HPDE6-E6E7 (cell line): ENCODE measurements around the gene OSGIN1.
"Not testable (repeated sequence)": the region's sequence is repeated elsewhere in the genome, so short reads cannot be mapped to it uniquely, and the experiment has no call there.

Experiments used
- DNase-seq: peaks from one replicate; pipeline ENCODE4 v3.0.0; 2011; ENCODE audit warnings: missing footprints; ENCODE audit errors: extremely low spot score

The OSGIN1 gene

DNA sequence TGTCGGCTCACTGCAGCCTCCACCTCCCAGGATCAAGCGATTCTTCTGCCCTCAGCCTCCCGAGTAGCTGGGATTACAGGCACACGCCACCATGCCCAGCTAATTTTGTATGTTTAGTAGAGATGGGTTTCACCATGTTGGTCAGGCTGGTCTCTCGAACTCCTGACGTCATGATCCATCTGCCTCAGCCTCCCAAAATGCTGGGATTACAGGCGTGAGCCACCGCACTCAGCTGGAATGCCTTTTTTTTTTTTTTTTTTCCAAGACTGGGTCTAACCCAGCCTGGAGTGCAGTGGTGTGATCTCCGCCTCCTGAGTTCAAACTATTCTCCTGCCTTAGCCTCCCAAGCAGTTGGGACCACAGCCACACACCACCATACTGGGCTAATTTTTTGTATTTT is 11.5 kb upstream of the OSGIN1 start:
- DNase-seq = not testable (repeated sequence)

DNA sequence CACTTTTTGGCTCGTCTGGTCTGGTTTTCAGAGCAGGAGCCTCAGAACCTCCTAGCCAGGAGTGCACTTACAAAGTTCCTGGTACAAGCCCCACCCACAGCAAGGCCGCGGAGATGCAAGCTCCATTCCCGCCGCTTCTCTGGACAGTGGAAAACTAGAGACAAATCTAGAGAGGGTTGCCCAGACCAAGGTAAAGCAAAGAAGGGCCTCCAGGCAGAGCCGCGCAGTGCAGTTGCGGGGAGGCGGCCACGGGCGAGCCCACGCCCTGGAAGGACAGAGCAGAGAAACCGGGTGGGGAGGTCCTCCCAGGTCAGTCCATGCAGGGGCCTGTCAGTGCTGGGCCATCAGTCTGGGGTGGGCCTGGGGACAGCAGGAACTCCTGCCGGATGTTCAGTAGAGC is 11.0 kb upstream of the OSGIN1 start:
- DNase-seq = no peak

DNA sequence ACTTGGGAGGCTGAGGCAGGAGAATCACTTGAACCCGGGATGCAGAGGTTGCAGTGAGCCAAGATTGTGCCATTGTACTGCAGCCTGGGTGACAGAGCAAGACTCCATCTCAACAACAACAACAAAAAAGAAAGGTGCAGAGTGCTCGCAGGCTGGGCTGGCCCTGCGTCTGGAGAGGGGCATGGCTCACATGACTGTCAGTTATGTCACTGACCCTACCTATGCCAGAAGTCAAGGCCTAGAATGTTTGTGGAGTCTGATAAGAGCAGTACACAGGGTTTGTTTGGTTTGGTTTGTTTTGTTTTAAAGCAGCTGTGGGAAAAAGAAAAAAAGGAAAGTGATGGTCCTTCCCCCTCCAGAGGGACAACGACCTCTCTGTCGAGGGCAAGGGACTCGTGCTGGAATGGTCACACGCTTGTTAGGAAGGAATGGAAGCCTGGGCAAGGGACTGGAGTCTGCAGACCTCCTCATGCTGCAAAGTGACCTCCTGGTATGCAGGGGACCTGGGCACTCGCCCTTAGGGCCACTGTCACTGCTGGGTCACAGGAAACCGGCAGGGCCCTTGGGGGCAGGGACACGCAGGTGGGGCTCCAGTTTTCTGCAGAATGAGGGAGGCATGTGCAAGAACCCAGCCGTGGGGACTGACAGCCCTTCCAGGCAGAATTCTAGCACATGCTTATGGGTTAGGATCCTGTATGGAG is 10.1 kb upstream of the OSGIN1 start:
- no peak for DNase-seq

DNA sequence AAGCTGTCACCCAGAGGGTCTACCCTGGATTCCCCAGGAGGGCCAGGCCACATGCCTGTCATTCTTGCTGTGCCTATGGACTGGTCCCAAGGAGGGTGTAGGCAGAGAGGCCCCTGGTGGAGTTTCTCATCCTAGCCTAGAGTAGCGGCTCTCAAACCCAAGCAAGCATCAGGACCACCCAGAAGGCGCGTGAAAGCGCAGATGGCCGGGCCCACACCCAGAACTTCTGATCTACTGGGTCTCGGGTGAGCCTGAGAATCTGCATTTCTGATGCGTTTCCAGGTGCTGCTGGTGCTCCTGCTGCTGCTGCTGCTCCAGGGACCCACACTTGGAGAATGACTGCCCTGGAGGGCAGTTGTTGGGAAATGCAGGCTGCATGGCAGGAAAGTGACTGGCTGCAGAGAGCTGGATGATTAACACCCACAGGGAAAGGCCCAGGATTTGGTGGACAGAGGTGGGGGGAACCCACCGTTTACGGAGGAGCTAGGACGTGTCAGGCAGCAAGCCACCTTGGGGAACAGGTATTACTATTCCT is 9.5 kb upstream of the OSGIN1 start:
- no peak for DNase-seq

DNA sequence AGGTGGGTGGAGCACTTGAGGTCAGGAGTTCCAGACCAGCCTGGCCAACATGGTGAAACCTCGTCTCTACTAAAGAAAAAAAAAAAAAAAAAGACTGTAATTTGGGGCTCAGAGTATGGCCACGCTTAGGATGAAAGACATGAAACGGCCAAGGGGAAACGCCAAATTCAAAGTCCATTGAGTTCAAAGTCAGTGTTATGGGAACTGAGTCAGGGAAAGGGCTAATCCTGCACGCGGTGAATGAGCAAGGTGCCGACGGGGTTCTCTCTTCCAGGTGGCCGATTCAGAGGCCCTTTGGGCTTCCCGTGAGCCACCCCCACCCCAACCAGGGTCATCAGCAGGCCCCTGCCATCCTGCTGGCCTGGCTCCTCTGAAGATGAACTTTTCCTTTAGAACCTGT is 7.5 kb upstream of the OSGIN1 start:
- DNase-seq = no peak

DNA sequence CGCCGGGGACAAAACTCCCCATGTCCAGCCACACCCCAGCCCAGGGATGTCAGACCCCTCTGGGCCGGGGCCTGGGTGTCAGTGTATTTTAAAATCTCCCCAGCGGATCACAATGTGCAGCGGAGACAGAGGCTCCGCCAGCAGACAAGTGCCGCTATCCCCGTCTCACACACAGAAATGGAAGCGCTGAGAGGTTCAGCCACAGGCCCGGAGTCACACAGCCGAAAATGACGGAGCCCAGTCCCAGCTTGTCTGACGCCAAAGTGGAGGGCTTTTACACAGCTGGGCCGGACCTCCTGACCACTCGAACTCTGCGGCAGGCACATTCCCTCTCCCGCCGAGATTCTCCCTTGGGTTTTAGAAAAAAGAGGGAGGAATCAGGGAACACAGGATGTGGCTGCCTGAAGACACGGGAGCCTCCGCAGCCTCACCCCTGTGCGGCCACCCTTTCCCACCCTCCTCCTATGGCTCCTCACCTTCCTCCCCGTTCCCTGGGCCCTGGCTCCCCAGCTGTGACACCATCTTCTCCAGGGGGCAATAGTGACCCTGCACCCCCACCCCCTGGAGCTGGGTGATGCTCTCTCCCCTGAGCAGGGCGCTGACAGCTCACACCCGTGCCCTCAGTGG is 6.8 kb upstream of the OSGIN1 start:
- DNase-seq = no peak

DNA sequence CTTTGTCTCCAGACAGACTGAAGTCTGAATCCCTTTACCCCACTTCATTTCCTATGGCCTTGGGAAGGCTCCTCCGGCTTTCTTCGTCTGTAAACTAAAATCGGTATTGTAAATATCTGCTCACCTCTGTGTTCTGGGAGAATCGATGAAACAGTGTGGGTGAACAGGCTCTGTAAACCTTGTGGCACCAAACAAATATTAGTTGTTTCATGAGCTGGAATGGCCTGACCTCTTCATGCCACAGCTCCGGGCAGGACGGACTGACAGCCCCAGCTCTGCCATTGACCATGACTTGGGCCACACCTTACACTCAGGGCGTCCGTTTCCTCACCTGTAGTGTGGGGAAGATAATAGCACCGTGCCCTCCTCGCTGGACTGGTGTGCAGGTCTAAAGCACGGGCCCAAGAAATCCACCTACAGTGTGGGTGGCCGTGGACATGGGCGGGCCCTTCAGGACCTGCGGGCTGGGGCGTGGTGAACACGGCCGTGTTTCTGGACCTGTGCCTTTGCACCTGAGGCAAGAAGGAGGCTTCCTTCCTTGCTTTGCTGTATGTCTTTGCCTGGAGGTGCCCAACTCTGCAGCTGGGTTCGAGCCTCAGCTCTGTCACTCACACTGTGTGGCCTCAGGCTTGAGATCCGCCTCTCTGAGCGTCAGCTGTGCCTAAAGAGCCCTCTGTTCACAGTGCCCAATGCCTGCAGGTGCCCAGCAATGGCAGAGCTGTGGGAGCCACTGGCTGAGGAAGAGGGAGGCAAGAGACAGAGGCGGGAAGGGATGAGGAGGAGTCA is 6.1 kb upstream of the OSGIN1 start:
- no peak for DNase-seq

DNA sequence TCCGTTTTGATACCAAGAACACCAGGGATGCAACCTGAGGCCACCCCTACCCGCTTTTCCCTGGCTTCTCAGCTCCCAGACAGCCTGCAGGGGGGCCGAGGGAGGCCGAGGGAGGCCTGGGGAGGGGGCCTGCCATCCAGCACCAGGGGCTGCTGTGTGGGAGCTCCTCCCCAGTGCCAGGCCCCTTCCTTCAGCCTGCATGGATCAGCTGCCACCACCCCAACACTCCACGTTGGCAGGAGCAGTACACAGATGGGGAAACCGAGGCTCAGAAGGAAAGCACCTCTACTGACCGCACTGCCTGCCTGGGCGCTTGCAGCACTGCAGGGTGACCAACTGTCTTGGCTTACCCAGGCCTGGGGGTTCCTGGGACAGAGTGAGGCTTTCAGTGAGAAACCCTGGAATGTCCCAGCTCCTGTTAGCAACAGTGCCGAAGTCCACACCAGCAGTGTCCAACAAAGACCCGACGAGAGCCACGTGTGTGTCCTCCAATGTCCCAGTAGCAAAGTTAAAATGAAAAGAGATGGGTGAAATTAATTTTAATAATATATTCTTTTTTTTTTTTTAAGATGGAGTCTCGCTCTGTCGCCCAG is 5.3 kb upstream of the OSGIN1 start:
- no peak for DNase-seq

DNA sequence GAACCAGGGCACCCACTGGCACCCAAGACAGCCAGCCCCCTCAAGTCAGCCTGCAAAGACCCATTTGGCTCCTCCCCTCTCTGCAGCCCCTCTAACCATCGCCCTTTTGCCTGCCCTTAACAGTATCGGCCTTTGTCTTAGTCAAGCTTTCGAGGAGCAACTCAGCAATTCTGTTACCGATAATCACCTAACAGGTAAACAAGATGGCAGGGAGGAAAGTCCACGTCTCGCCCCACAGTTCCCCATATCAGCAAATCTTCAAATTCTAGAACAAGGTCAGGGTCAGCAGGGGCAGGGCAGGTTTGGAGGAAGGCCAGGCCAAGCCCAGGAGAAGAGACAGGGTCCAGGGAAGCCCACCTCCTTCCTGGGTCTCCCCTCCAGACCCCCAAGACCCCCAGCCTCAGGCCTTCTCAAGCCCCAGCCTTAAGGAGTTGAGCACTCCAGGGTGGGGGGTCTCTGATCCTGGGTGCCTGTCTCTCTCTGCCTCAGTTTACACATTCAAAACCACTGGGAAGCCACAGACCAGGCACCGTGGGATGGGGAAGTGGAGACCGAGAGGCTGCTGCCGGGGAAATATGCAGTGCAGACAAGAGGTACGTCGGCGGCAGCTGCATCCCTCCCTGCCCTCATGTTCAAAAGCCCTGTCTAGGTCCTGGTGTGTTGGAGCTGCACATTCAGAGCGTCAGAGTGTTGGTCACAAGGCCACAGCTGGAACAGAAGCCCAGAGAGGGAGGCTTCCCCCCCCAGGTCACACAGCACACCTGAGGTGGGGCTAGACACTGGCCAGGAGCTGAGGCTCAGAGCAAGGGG is 3.9 kb upstream of the OSGIN1 start:
- no peak for DNase-seq

DNA sequence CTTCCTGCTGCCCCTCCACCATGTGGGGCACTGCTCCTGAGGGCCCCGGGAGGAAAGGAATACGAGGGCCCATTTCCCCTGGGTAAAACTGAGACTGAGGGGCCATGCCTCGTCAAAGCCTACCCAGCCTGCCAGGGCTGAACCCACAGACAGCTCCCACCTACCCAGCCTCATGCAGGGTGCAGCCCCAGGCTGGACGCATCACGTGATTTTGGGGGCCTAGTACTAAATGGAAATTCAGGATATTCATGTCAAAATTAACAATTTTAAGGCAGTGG is 3.4 kb upstream of the OSGIN1 start:
- DNase-seq = no peak

DNA sequence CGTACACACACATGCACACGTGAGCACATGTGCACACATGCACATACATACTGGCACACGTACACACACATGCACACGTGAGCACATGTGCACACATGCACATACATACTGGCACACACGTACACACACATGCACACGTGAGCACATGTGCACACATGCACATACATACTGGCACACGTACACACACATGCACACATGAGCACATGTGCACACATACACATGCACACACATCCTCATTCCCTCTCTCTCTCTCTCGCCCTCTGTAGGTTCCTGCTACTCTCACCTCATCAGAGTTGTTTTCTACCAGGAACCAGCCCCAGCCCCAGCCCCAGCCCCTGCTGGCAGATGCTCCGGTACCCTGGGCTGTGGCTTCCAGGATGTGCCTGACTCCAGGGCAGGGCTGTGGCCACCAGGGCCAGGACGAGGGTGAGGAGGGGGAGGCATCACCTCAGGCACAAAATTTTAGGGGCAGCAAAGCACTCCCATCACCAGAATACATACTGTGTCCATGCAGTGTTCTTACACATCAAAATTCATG is 2.1 kb upstream of the OSGIN1 start:
- DNase-seq = not testable (repeated sequence)

DNA sequence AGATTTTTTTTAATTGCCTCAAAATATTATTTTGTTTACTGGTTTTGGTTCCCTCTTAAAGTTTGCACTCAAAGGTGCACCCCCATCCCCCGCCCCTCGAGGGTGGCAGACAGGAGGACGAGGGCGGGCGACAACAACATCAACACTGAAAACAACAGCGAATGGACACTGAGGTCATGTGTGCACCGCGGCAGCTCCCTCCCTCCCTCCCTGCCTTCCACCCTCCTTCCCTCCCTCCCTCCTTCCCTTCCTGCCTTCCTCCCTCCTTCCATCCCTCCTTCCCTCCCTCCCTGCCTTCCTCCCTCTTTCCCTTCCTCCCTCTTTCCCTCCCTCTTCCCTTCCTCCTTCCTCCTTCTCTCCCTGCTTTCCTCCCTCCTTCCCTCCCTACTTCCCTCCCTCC is 1.5 kb upstream of the OSGIN1 start:
- DNase-seq = no peak

DNA sequence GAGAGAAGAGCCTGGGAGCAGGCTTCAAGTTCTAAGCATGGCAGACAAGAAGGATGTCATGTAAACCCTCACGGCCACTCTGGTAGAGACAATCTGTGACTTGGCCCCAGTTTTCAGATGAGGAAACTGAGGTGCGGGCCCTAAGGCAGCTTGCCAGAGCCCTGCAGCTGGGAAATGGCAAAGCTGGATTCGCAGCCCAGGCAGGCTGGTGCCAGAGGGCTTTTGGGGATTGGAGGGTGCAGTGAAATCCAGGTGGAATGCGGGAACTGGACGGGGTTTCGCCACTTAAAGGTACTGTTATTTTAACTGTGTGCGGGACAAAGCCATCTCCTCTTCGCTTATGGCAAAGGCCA is 477 bp upstream of the OSGIN1 start:
- no peak for DNase-seq

DNA sequence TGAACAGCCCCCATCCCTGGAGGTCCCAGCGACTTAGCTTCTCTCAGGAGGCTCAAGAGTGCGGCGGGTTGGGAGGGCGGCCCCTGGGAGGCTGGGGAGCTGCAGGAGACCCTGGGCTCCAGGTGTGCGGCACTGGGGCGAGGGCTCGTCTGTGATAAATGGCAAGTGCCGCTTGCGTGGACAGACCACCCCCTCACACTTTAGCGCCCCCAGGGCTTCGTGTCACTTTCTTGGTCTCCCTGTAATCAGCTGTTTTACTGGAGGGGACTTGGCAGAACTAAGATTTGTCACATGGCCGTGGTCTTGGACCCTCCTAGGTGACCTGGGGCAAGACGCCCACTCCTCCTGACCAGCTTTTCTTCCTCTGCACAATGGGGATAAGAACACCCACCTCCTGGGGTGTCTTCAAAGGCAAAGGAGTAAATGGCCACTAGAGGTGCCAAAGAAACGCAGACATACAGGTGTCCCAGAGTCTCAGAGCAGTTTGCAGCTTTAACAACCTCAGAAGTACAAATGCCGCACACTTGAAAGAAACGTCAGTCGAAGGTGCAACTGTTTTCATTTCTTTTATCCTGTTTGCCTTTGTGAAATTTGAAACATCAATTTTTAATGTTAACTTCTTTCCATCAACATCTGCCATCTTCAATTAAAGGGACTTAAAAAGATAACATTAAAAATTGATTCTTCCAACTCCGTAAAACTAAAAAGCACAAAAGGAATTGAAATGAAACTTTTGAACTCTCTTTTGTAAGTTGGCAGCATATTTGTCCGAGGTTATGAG is 946 bp downstream of the OSGIN1 start:
- DNase-seq = peak; percentile 76

DNA sequence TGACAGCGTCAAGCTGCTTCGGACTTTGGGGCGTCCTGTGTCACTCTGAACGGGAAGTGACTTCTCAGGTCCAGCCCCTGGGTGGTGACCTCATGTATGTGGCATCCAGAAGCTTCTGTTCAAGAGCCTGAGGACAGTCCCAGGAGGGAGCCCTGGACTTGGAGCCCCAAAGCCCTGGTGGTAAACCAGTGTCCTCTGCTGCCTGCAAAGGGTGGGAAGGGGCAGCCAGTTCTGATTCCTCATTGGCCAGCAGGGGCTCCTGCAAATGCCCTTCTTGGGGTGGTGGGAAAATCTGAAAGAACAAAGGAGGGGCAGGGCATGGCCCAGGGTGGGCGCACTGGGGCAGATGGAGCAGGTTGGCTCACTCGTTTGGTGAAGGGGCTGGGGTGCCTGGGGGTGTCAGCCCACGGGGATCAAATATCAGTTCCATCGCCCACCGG is 1.6 kb downstream of the OSGIN1 start:
- peak; percentile 47 for DNase-seq

DNA sequence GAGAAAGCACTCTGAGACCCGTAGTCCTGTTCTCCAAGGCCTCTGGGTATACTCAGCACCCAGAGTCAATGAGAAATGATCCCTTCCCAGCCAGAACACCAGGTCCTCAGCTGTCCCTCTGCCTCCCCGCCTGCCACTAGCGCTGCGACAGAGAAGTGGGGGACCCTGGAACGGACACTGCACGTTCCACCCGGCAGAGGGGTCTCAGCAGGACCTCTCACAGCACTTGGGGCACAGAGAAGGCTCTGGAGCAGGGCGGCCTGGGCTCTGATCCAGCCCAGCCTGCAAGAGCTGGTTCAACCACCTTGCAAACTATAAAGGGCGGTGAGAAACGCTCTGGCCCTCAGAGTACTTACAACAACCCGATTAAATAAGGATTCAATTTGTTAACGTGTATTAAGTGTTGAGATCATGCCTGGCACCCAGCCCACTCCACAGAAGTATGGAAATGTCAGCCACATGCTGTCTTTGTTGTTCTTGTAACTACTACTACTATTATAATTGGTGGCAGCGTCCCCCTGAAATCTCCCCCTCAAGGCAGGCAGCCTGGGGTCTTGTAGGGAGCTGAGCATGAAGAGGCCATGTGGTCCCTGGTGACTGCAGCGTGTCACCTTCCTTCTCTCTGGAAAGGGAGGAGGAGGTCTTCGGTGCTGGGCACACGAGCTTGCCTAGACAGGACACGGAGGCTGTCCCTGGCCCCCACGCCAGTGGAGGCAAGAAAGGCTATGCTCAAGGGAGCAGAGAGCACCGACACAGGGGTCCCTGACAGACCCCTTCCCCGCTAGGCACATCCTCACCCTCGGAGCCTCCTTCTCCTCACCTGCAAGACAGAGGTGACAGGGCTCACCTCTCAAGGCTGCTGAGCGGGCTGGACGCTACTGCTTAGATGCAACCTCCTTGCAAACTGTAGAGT is 2.4 kb downstream of the OSGIN1 start:
- DNase-seq = no peak

DNA sequence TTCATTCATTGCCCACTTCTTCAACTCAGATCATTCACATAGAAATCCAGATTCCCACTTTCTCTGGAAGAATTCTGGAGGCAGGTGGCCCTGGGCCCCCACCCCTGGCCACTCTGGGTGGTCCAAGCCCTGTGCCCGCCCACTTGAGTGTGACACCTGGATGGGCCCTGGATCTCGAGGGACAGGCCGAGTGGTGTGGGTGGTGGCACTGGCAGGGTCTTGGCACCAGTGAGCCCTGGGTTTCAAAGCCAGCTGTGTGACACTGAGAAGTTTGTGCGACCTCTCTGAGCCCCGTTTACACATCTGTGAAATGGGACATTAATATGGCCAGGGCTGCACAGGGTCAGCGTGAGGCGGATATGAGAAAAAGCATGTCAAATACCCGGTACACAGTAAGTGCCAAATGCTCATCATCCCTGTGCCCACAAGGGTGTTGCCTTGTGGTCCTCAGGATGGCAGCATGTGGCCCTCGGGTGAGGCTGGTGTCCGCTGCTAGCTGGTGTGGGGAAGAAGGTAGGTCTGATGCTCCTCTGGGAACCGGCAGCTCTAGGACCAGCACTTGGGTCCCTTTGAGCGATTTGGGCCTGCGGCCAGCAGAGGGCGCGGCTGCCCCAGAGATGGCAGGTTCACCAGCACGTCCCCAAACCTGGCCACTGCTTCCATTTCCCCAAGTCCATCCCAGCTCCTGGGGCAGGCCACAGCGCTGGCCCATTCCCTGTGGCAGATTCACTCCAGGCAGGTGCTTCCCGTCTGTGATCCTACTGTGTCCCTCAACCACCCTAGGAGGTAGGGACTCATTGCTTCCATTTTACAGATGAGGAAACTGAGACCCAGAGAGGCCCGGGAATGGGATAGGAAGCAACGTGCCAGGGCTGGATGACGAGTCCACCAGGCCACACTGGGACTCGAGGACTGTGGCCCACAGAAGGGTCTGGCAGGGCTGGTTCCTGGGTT is 3.6 kb downstream of the OSGIN1 start:
- peak; percentile 64 for DNase-seq

DNA sequence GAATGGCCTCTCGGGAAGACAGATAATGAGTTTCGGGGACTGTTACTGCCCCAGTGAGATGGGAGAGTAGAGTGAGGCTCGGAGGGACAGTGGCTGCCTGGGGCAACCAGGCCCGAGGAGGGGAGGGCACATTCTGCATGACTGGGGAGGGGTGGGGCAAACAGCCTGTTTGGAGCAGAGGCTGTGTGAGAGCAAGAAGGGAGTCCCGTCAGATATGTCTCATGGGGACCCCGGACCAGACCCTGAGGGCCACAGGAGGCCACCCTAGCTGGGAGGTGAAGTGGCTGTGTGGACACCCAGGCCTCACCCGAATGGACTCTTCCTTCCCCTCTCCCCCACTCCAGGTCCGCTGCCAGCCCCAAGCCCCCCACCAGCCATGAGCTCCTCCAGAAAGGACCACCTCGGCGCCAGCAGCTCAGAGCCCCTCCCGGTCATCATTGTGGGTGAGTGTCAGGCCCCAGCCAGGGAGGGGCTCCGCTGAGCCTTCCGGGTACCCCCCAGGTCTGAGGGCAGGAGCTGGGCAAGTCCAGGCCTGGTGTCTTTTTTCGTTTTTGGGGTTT is 4.3 kb downstream of the OSGIN1 start:
- no peak for DNase-seq
